Hindlimb muscle (tissue), 1 donor: Measurements from ENCODE around the gene ATP13A2. TPM values are rescaled to one million over a fixed set of nuclear protein-coding genes. Genes with fewer than 3 reads are reported as not detected.

Experiments
- DNase-seq: peaks from one replicate; pipeline ENCODE4 v3.0.0-alpha.2; 2013
- polyA plus RNA-seq: library from polyadenylated mRNA; unstranded; fragments of 120-200 nt; gene quantifications from one replicate; pipeline ENCODE4 v1.2.1, GENCODE V29; 2013; ENCODE audit not compliant: insufficient read length

The ATP13A2 gene
- polyA plus RNA-seq, 1 donor, result 22.7 TPM

GRCh38 chr1:17031436-17031835 is 19.7 kb upstream of the ATP13A2 start:
- no peak for DNase-seq

- DNase-seq, result no peak
Observed at GRCh38 chr1:17030206-17030605, 18.5 kb upstream of the ATP13A2 start.

- DNase-seq, result no peak
Observed at GRCh38 chr1:17028662-17029188, 17.0 kb upstream of the ATP13A2 start.

GRCh38 chr1:17027900-17028299 is 16.2 kb upstream of the ATP13A2 start:
- no peak for DNase-seq

- DNase-seq, result no peak
Observed at GRCh38 chr1:17027403-17027802, 15.7 kb upstream of the ATP13A2 start.

- DNase-seq, result no peak
Observed at GRCh38 chr1:17024721-17025120, 13.0 kb upstream of the ATP13A2 start.

- no peak for DNase-seq
Observed at GRCh38 chr1:17023573-17023972, 11.8 kb upstream of the ATP13A2 start.

GRCh38 chr1:17023102-17023501 is 11.4 kb upstream of the ATP13A2 start:
- no peak for DNase-seq

GRCh38 chr1:17021896-17022295 is 10.2 kb upstream of the ATP13A2 start:
- DNase-seq, result no peak

- no peak for DNase-seq
Observed at GRCh38 chr1:17020502-17020901, 8.8 kb upstream of the ATP13A2 start.

GRCh38 chr1:17018849-17019248 is 7.1 kb upstream of the ATP13A2 start:
- DNase-seq, result no peak

GRCh38 chr1:17017435-17017834 is 5.7 kb upstream of the ATP13A2 start:
- DNase-seq, result no peak

- DNase-seq, result no peak
Observed at GRCh38 chr1:17016317-17016661, 4.6 kb upstream of the ATP13A2 start.

GRCh38 chr1:17014671-17015567 is 3.2 kb upstream of the ATP13A2 start:
- no peak for DNase-seq

- no peak for DNase-seq
Observed at GRCh38 chr1:17013491-17014320, 2.0 kb upstream of the ATP13A2 start.

GRCh38 chr1:17012775-17013490 is 1.2 kb upstream of the ATP13A2 start:
- no peak for DNase-seq

GRCh38 chr1:17011092-17011438 is 663 bp downstream of the ATP13A2 start:
- no peak for DNase-seq

- DNase-seq, result no peak
Observed at GRCh38 chr1:17009706-17010105, 2.0 kb downstream of the ATP13A2 start.

- no peak for DNase-seq
Observed at GRCh38 chr1:17008208-17008855, 3.4 kb downstream of the ATP13A2 start.

- DNase-seq, result no peak
Observed at GRCh38 chr1:17007121-17007520, 4.6 kb downstream of the ATP13A2 start.

- no peak for DNase-seq
Observed at GRCh38 chr1:17005365-17005740, 6.4 kb downstream of the ATP13A2 start.
